Natural killer cell treated with Interleukin-12 subunit alpha and Interleukin-12 subunit beta and Interleukin-15 and Interleukin-18, amount 100 ng/mL, for 72 hours (primary cell): ENCODE measurements around the gene EPHA4. TPM values are rescaled to one million over a fixed set of nuclear protein-coding genes. Genes with fewer than 3 reads are reported as not detected.

Source experiments
- ATAC-seq, 2 donors: fragments of 150-1000 bp; cut with Tn5 transposase in 1 of 2; sonication (Bioruptor Pico), chemical (Tn5 transposase) in 1 of 2; 2 replicates each; pipeline ENCODE4 v1.10.0; 2021
- DNase-seq: peaks from one replicate; pipeline ENCODE4 v3.0.0; 2022; ENCODE audit warnings: low spot score
- H3K27ac Mint-ChIP-seq, 2 donors: 1 replicate in 1 of 2; 2 replicates in 1 of 2; pipeline ENCODE4 v1.8.0; 2022; ENCODE audit warnings: mixed read lengths in 2 of 2, mild to moderate bottlenecking in 1 of 2, moderate library complexity in 1 of 2
- H3K27me3 Mint-ChIP-seq, 2 donors: 1 replicate in 1 of 2; 2 replicates in 1 of 2; pipeline ENCODE4 v1.8.0; 2022; ENCODE audit warnings: mixed read lengths in 2 of 2
- H3K36me3 Mint-ChIP-seq: one replicate; pipeline ENCODE4 v1.8.0; 2022; ENCODE audit warnings: mixed read lengths
- H3K4me1 Mint-ChIP-seq, 2 donors: 1 replicate in 1 of 2; 2 replicates in 1 of 2; pipeline ENCODE4 v1.8.0; 2022; ENCODE audit warnings: low read depth in 2 of 2, mixed read lengths in 2 of 2, mild to moderate bottlenecking in 1 of 2
- H3K4me3 Mint-ChIP-seq: one replicate; pipeline ENCODE4 v1.8.0; 2022; ENCODE audit warnings: mixed read lengths
- H3K9me3 Mint-ChIP-seq: 2 replicates; pipeline ENCODE4 v1.8.0; 2022; ENCODE audit warnings: mixed read lengths
- total RNA-seq, 2 donors: library from RNA; stranded (reverse); gene quantifications; one replicate each; pipeline ENCODE4 v1.2.3, GENCODE V29; 2022

Gene EPHA4
- total RNA-seq, 2 donors from 2014 or later = 9.7 to 20.7 TPM

DNA sequence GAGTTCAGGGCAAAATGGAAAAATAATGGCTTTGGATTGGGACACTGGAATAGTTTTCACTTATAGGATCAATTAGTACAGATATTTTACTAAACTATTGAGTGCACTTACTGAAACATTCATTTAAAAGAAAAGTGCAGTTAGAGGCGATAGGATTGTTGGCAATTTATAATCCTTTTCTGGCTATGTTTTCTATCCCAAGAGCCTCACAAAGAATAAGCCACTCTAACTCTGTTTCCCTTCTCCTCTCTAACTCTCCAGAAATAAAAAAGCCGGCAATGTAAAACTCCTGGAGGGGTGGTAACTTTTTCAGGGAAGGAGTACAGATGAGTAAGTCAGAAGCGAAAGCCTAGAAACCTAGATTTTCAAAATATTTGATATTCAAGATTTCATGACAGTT is 91.3 kb downstream of the EPHA4 start:
- Mint-ChIP-seq H3K9me3 (no peaks in the 10 kb centered on the region), H3K27ac (no peak overlapping the region), H3K4me1 (no peaks in the 10 kb centered on the region), H3K27me3 (no peaks in the 10 kb centered on the region), H3K36me3 (no peaks in the 10 kb centered on the region), H3K4me3 (no peak overlapping the region)
- ATAC-seq (no peak), DNase-seq (no peak)

DNA sequence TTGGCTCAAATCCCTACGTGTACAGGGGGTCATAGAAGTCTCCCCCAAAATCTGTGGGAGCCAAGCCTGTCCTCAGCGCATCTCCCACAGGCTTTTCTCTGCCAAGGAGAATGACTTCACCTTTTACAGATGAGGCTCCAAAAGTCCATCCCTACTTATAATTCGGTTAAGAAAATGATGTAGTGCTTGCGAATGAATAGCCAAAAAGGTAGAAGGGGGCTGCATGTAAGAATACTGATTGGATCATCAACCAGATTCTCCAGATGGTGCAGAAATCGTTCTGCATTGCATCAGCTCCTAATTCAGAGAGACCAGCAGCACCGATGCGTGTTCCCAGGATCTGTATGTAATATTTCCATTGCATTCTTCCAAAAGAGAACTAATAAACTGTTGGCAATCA is 91.9 kb downstream of the EPHA4 start:
- H3K4me3 Mint-ChIP-seq = no peak overlapping the region
- H3K36me3 Mint-ChIP-seq = no peaks in the 10 kb centered on the region
- ATAC-seq (no peak), DNase-seq (no peak)
- no peaks in the 10 kb centered on the region for H3K27me3 Mint-ChIP-seq
- no peaks in the 10 kb centered on the region for H3K4me1 Mint-ChIP-seq
- no peaks in the 10 kb centered on the region for H3K9me3 Mint-ChIP-seq
- no peak overlapping the region for H3K27ac Mint-ChIP-seq

DNA sequence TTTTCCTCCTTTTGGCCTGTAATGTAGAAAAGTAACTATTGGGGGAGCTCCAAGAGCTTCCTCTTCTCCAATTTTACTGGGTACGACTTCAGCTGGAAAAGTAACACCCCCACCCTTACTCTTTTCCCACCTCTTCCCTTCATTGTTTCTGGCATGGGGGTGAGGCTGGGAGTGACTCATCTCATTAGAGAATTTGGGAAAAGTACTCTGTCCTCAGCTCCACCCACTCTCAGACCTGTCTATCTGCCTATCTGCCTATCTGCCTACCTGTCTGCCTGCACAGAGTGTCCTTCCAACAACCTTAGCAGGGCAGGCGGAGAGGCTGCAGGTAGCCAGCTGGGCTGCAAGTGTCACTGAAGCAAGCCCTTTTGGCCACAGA is 93.6 kb downstream of the EPHA4 start:
- Mint-ChIP-seq H3K4me3 (no peak overlapping the region), H3K9me3 (no peaks in the 10 kb centered on the region), H3K4me1 (no peaks in the 10 kb centered on the region), H3K36me3 (no peaks in the 10 kb centered on the region), H3K27ac (peak overlapping the region in 1 of 2 donors; percentile 56), H3K27me3 (no peaks in the 10 kb centered on the region)
- ATAC-seq (no peak), DNase-seq (no peak)

DNA sequence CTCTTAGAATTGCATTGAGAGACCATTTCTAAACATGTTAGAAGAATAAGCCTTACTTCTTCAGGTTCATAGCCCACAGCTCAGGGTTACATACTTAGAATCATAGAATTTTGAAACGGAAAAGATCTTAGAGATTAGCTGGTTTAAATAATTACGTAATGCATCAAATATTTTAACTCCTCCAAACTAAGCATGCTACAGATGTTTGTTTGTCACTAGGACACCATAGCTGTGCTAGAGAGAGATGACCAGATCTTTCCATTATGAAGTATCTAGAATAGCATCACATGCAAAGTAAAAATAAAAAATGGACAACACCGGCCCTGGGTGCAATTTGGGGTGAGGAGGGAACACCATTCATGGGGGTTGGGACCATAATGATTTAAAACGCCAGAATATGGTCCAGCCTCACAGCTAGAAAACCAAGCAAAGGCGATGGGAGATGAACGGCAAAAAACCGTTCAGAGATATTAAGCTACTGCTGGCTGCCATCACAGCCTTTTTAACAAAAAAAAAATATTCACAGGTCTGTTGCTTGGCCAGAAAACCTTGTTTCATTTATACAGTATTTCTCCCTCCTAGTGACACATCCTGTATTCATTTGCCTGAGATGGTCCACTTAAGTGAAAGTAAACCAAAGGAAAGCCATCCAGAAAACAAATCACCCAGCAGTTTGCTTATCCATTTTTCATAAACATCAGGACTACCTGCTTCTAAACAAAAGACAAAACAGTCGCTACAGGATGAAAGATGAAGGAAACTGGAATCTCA is 94.2 kb downstream of the EPHA4 start:
- no peak for ATAC-seq
- no peaks in the 10 kb centered on the region for H3K36me3 Mint-ChIP-seq
- H3K4me3 Mint-ChIP-seq = no peak overlapping the region
- H3K4me1 Mint-ChIP-seq = no peaks in the 10 kb centered on the region
- no peak overlapping the region for H3K27ac Mint-ChIP-seq
- no peaks in the 10 kb centered on the region for H3K9me3 Mint-ChIP-seq
- DNase-seq = no peak
- H3K27me3 Mint-ChIP-seq = no peaks in the 10 kb centered on the region

DNA sequence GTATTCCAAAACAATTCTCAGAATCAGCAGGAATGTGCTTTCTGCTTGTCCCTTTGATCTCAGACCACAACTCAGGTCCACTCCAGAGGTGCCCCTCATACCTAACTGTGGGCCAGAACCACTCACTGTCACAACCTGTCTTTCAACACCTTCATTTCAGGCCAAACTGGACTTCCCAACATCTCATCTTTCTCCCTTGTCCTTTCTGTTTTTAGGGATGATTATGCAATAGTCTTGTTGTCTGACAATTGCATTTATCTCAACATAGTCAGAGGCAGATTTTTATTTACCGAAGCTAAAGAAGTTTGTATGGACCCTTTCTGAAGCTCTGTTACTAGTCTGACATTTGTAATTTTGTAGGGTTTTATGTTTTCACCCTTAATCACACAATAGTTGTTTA is 95.9 kb downstream of the EPHA4 start:
- Mint-ChIP-seq H3K36me3 (no peaks in the 10 kb centered on the region), H3K27ac (no peak overlapping the region), H3K4me3 (no peak overlapping the region), H3K9me3 (no peaks in the 10 kb centered on the region), H3K4me1 (no peaks in the 10 kb centered on the region), H3K27me3 (no peaks in the 10 kb centered on the region)
- ATAC-seq (no peak), DNase-seq (no peak)

DNA sequence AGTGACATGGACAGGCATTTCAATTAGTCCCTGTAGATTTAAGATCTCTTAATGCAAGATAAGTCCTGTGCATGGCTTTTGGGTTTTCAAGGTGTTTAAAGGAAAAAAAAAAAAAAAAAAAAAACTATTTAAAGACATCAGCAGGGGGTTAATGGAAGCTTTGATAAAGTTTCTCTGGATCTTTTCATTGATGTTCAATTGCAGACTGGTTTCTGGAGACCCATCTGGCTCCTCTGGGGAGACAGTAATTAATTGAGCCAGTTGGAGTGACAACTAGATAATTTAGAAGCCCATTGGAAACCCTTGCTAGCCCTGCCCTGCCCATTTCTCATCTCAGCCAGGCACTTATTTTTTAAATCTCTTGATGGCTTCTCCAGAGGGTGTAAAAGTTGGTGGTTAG is 98.7 kb downstream of the EPHA4 start:
- no peaks in the 10 kb centered on the region for H3K9me3 Mint-ChIP-seq
- H3K27me3 Mint-ChIP-seq = no peaks in the 10 kb centered on the region
- DNase-seq (no peak), ATAC-seq (no peak)
- H3K4me3 Mint-ChIP-seq = no peak overlapping the region
- no peaks in the 10 kb centered on the region for H3K36me3 Mint-ChIP-seq
- H3K4me1 Mint-ChIP-seq = peaks cover 3 to 7% of the 10 kb centered on the region in 2 donors
- no peak overlapping the region for H3K27ac Mint-ChIP-seq

DNA sequence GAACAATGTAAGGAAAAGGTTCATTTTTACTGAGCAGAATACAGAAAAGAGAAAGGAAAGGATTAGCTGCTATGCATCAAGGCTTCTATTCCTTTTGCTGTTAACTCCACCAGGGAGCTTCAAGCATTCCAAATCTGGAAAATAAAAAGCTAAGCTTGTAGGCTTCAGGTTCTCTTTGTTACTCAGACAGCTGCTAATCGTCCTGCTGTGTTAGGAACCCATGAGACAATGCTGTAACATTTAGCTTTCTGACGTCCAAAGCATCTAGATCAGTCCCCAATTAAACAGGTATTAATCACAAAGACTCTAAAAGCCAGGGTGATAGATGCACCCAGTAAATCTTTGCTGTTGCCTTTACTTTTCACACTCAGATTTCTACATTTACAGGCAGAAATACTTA is 103.8 kb downstream of the EPHA4 start:
- H3K4me1 Mint-ChIP-seq = peaks cover 36 to 45% of the 10 kb centered on the region in 2 donors

DNA sequence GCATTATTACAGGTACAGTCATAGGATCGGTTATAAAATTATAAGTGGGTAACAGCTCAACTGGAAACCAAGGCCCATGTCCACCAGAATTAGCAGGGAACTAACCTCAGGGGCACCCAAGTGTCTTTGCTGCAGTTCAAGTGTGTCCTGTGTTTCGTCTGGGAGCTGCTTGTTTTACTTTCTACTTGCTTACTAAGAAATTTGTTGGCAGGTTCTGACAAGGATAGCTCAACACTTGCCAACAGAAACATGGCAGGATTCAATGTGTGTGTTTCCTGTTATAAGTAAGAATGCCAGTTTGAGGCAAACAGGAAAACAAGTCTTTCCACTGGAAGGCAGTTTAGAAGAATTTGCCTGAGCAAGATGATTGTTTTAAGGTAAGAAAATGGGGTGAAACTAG is 104.5 kb downstream of the EPHA4 start:
- Mint-ChIP-seq H3K4me1 (peaks cover 43 to 52% of the 10 kb centered on the region in 2 donors), H3K9me3 (no peaks in the 10 kb centered on the region), H3K36me3 (no peaks in the 10 kb centered on the region), H3K27ac (peak overlapping the region in 1 of 2 donors; percentile 75), H3K4me3 (no peak overlapping the region), H3K27me3 (no peaks in the 10 kb centered on the region)
- ATAC-seq = no peak
- no peak for DNase-seq

More for the DNA sequence above, 103.8 kb downstream of the EPHA4 start:
- Mint-ChIP-seq H3K27ac (peak overlapping the region in 1 of 2 donors; percentile 57), H3K27me3 (no peaks in the 10 kb centered on the region), H3K36me3 (no peaks in the 10 kb centered on the region), H3K4me3 (no peak overlapping the region), H3K9me3 (no peaks in the 10 kb centered on the region)
- no peak for DNase-seq
- no peak for ATAC-seq

DNA sequence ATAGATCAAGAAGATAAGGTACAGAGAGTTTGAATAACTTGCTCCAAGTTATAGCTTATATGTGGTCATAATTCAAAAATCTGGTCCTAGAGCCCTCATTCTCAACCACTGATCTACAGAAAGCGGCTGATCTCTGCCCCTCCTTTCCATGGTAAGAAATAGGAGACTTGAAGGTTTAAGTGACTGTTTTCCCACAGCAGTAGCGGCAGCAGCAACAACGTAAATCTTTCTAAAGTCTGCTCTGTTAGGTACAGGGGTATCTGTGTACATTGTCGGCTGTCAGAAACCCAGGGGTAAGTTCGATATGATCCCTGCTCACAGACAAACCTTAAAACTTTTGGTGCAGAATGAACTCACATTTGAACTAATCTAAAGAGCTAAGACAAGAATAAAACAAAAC is 105.4 kb downstream of the EPHA4 start:
- H3K9me3 Mint-ChIP-seq = no peaks in the 10 kb centered on the region
- H3K27ac Mint-ChIP-seq = peak overlapping the region in 1 of 2 donors; percentile 75
- no peaks in the 10 kb centered on the region for H3K27me3 Mint-ChIP-seq
- peaks cover 43 to 54% of the 10 kb centered on the region in 2 donors for H3K4me1 Mint-ChIP-seq
- no peak for ATAC-seq
- no peak overlapping the region for H3K4me3 Mint-ChIP-seq
- DNase-seq = no peak
- H3K36me3 Mint-ChIP-seq = no peaks in the 10 kb centered on the region

DNA sequence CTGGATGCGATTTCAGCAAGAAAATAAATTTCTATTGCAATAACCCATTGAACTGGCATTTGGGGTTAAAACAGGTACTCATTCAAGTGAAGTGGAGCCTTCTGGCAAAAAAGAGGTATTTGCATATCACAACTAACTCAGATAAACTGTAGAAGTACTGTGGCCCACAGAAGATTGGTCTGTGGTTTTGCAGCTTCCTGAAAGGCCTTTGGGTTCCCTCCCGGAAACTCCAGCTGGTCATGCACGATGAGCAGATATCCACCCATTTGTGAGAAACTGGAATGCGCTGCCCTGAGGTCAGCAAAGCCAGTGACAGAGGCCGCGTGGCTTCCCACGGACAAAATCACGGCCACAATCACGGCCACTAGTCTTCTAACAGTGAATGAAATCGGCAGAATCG is 106.3 kb downstream of the EPHA4 start:
- H3K27ac Mint-ChIP-seq = peak overlapping the region; percentile 50 to 75
- ATAC-seq = peak; percentile 75 to 77
- no peaks in the 10 kb centered on the region for H3K27me3 Mint-ChIP-seq
- no peaks in the 10 kb centered on the region for H3K9me3 Mint-ChIP-seq
- no peaks in the 10 kb centered on the region for H3K36me3 Mint-ChIP-seq
- peaks cover 43 to 54% of the 10 kb centered on the region in 2 donors for H3K4me1 Mint-ChIP-seq
- H3K4me3 Mint-ChIP-seq = peak overlapping the region; percentile 59
- no peak for DNase-seq

DNA sequence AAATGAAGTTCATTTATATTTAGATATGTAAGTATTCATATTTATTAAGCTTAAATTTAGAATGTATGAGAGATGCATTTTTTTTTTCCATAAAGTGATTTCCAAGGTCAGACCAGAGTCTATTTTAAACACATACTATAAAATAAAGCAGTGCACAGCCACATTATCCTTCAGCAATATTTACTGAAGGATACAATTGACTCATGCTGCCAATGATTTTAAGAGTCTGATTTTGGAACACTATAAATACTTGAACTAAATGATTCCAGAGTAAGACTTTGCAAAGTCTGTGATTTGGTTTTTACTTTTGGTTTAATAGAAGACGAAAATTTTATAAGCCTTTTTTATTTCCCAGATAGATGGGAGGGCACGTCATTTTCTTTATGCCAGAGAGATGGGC is 107.1 kb downstream of the EPHA4 start:
- H3K4me3 Mint-ChIP-seq = peak overlapping the region; percentile 59
- DNase-seq = no peak
- H3K27ac Mint-ChIP-seq = peak overlapping the region; percentile 50 to 75
- peaks cover 41 to 52% of the 10 kb centered on the region in 2 donors for H3K4me1 Mint-ChIP-seq
- peaks cover 0 to 1% of the 10 kb centered on the region in 2 donors for H3K27me3 Mint-ChIP-seq
- no peaks in the 10 kb centered on the region for H3K36me3 Mint-ChIP-seq
- H3K9me3 Mint-ChIP-seq = no peaks in the 10 kb centered on the region
- ATAC-seq = no peak

DNA sequence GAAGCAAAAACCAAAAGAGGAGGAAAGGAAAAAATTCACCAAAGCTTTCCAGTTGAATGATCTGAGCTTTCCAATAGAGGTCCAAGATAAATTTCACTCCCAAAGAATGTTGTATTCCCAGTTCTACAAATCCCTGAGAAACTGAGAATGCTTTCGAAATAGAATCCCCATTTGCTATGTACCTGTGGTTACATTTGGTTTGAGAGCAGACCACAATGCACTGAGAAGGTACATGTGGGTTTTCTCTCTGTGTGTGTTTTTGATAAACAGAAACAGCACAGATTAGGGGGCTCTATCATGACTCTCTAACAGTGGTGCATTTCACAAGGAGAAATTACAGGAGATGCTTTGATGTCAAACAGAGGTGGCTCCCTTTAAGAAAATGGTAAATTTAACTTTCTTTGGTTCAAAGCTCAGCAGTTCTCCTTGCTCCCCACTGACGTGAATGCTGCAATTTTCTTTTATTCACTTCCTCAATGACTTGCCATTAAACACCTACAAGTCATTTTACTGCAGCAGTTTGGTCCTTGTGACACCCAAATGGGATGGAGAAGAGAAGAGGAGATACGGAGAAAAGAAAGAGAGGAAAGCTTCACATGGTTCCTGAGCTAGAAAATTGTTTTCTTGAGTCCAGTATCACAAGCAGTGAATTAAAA is 108.7 kb downstream of the EPHA4 start:
- Mint-ChIP-seq H3K9me3 (no peaks in the 10 kb centered on the region), H3K36me3 (no peaks in the 10 kb centered on the region), H3K4me3 (peak overlapping the region; percentile 26), H3K27me3 (peaks cover 2 to 9% of the 10 kb centered on the region in 2 donors), H3K4me1 (peaks cover 40 to 47% of the 10 kb centered on the region in 2 donors), H3K27ac (peak overlapping the region in 1 of 2 donors; percentile 22)
- no peak for ATAC-seq
- no peak for DNase-seq

DNA sequence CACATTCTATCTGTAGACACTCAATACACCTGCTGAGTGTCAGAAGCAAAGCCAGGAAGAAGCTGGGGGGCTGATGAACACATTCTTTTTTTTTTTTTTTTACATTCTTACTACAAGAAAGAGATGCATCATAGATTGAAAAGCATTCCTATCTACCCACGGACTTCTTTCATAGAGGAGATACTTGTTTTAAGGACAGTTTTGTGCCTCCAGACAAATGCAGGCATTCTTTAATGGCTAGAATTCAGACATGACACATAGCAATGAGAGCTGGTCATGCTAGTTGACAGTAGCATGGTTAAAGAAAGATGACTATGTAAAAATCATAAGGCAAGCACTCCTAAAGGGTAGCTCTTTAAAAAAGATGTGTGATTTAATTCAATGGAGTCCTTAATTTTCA is 110.2 kb downstream of the EPHA4 start:
- H3K4me3 Mint-ChIP-seq = no peak overlapping the region
- H3K36me3 Mint-ChIP-seq = no peaks in the 10 kb centered on the region
- no peak for ATAC-seq
- peaks cover 40 to 41% of the 10 kb centered on the region in 2 donors for H3K4me1 Mint-ChIP-seq
- DNase-seq = no peak
- H3K27me3 Mint-ChIP-seq = peaks cover 2 to 9% of the 10 kb centered on the region in 2 donors
- H3K9me3 Mint-ChIP-seq = no peaks in the 10 kb centered on the region
- no peak overlapping the region for H3K27ac Mint-ChIP-seq

DNA sequence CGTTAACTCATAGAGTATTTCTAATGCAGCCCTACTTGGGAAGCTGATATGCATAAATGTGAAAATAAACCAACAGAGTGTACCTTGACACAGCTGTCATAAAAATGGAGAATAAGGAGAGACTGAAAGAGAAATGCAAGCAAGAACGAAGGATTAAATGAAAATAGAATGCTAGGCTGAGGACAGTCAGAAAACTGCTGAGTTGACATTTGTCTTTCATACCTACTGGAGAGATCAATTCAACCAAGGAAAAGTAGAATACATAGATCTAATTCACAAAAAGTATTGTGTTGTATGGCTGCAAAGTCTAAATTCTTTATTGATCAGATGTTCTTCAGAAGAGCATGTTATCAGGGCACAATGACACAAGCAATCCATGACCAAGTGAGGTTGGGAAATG is 112.0 kb downstream of the EPHA4 start:
- no peaks in the 10 kb centered on the region for H3K9me3 Mint-ChIP-seq
- no peaks in the 10 kb centered on the region for H3K36me3 Mint-ChIP-seq
- peaks cover 24 to 28% of the 10 kb centered on the region in 2 donors for H3K4me1 Mint-ChIP-seq
- no peak for DNase-seq
- H3K27me3 Mint-ChIP-seq = peaks cover 2 to 9% of the 10 kb centered on the region in 2 donors
- H3K27ac Mint-ChIP-seq = no peak overlapping the region
- H3K4me3 Mint-ChIP-seq = no peak overlapping the region
- ATAC-seq = no peak
